Activated naive CD8-positive, alpha-beta T cell treated with anti-CD3 and anti-CD28 coated beads, Interleukin-2, amount 50 U/mL, for 16 hours (primary cell): Measurements from ENCODE around the gene USB1.

Experiments
- DNase-seq: peaks from one replicate; pipeline ENCODE4 v3.0.0-alpha.2; 2020; ENCODE audit warnings: low read depth, low spot score

USB1 gene

GRCh38 chr16:58000706-58001676, at the start of gene USB1:
USB1 (plus strand) TSS chr16:58001407; CDS start chr16:58001484, 77 bp downstream.
- peak; percentile 72 for DNase-seq

GRCh38 chr16:57952909-57953308, 48.3 kb upstream of the USB1 start:
- DNase-seq, result no peak

- DNase-seq, result no peak
These were observed 47.4 kb upstream of the USB1 start for GRCh38 chr16:57953857-57954256.

- no peak for DNase-seq
These were observed 45.5 kb upstream of the USB1 start for GRCh38 chr16:57955572-57956188.

GRCh38 chr16:57956270-57956808, 44.9 kb upstream of the USB1 start:
- no peak for DNase-seq

GRCh38 chr16:57956924-57957672, 44.1 kb upstream of the USB1 start:
- DNase-seq, result no peak

- DNase-seq, result no peak
These were observed 43.4 kb upstream of the USB1 start for GRCh38 chr16:57957673-57958392.

- no peak for DNase-seq
These were observed 42.7 kb upstream of the USB1 start for GRCh38 chr16:57958544-57958943.

- DNase-seq, result no peak
These were observed 42.1 kb upstream of the USB1 start for GRCh38 chr16:57959121-57959520.

- no peak for DNase-seq
These were observed 41.4 kb upstream of the USB1 start for GRCh38 chr16:57959804-57960203.

- DNase-seq, result no peak
These were observed 40.9 kb upstream of the USB1 start for GRCh38 chr16:57960310-57960709.

- DNase-seq, result no peak
These were observed 40.3 kb upstream of the USB1 start for GRCh38 chr16:57960826-57961472.

- no peak for DNase-seq
These were observed 39.7 kb upstream of the USB1 start for GRCh38 chr16:57961538-57961937.

GRCh38 chr16:57962046-57962445, 39.2 kb upstream of the USB1 start:
- DNase-seq, result no peak

- DNase-seq, result no peak
These were observed 38.5 kb upstream of the USB1 start for GRCh38 chr16:57962756-57963155.

GRCh38 chr16:57964157-57964700, 37.0 kb upstream of the USB1 start:
- DNase-seq, result no peak

- DNase-seq, result no peak
These were observed 34.9 kb upstream of the USB1 start for GRCh38 chr16:57966204-57966771.

GRCh38 chr16:57966986-57967385, 34.2 kb upstream of the USB1 start:
- no peak for DNase-seq

GRCh38 chr16:57967916-57968315, 33.3 kb upstream of the USB1 start:
- DNase-seq, result no peak
